CD14-positive monocyte (primary cell): ENCODE results near the gene MAML3. TPM values are rescaled to one million over a fixed set of nuclear protein-coding genes. Genes with fewer than 3 reads are reported as not detected.

ENCODE experiments used
- DNase-seq, 3 donors: peaks; one replicate each; pipeline ENCODE4 v3.0.0-alpha.2; 2011 to 2022
- H2AFZ ChIP-seq: 2 replicates; pipeline ENCODE4 v1.6.0; 2012; ENCODE audit warnings: mild to moderate bottlenecking, low read depth, low read length, inconsistent platforms; ENCODE audit not compliant: insufficient read depth, poor library complexity, severe bottlenecking
- H3K27ac ChIP-seq, 2 donors: 1 replicate in 1 of 2; 2 replicates in 1 of 2; pipeline ENCODE4 v1.5.1; 2012 to 2013; ENCODE audit warnings: low read length in 2 of 2, control low read depth in 1 of 2, inconsistent platforms in 1 of 2, low read depth in 1 of 2, mild to moderate bottlenecking in 1 of 2
- H3K27me3 ChIP-seq, 2 donors: one replicate each; pipeline versions ENCODE4 v1.6.0 to v1.6.1; 2011 to 2013; ENCODE audit warnings: low read length in 2 of 2; ENCODE audit not compliant: control insufficient read depth in 2 of 2, insufficient read depth in 2 of 2
- H3K36me3 ChIP-seq, 2 donors: replicated peaks in 1 of 2; 1 replicate in 1 of 2; 2 replicates in 1 of 2; pipeline versions ENCODE4 v1.5.1 to v1.6.1; 2012 to 2013; ENCODE audit warnings: low read length in 2 of 2, control low read depth in 1 of 2, inconsistent platforms in 1 of 2, mild to moderate bottlenecking in 1 of 2; ENCODE audit not compliant: insufficient read depth in 2 of 2, control insufficient read depth in 1 of 2
- H3K4me1 ChIP-seq, 2 donors: 1 replicate in 1 of 2; 2 replicates in 1 of 2; pipeline versions ENCODE4 v1.5.1 to v1.6.1; 2012 to 2013; ENCODE audit warnings: low read length in 2 of 2, control low read depth in 1 of 2, inconsistent platforms in 1 of 2, mild to moderate bottlenecking in 1 of 2, moderate library complexity in 1 of 2; ENCODE audit not compliant: insufficient read depth in 2 of 2, control insufficient read depth in 1 of 2
- H3K4me2 ChIP-seq: replicated peaks from 2 replicates; pipeline ENCODE3; 2012; ENCODE audit warnings: low read length, moderate library complexity, mild to moderate bottlenecking; ENCODE audit not compliant: poor library complexity, severe bottlenecking; ENCODE audit errors: extremely low read depth
- H3K4me3 ChIP-seq, 3 experiments: fragments of 200-600 bp in 1 of 3; sonication (generic) in 1 of 3; replicated peaks in 1 of 3; 1 replicate in 2 of 3; 2 replicates in 1 of 3; pipeline ENCODE4 v1.5.1; 2011 to 2013; ENCODE audit warnings: low read length in 3 of 3, mild to moderate bottlenecking in 3 of 3, control low read depth in 2 of 3, low read depth in 2 of 3, inconsistent platforms in 1 of 3, moderate library complexity in 1 of 3
- H3K79me2 ChIP-seq: 2 replicates; pipeline ENCODE4 v1.6.0; 2012; ENCODE audit warnings: mild to moderate bottlenecking, control low read depth, inconsistent platforms, low read length, moderate library complexity; ENCODE audit not compliant: insufficient read depth
- H3K9ac ChIP-seq: 2 replicates; pipeline ENCODE4 v1.6.0; 2017; ENCODE audit warnings: low read length, mild to moderate bottlenecking; ENCODE audit not compliant: insufficient read depth, poor library complexity, severe bottlenecking
- H3K9me3 ChIP-seq, 2 donors: replicated peaks in 1 of 2; 1 replicate in 1 of 2; 2 replicates in 1 of 2; pipeline versions ENCODE4 v1.5.1 to v1.6.1; 2012 to 2013; ENCODE audit warnings: low read length in 2 of 2, control low read depth in 1 of 2; ENCODE audit not compliant: control insufficient read depth in 1 of 2, insufficient read depth in 1 of 2
- H4K20me1 ChIP-seq: 2 replicates; pipeline ENCODE4 v1.6.0; 2012; ENCODE audit warnings: mild to moderate bottlenecking, low read length, control low read depth, moderate library complexity; ENCODE audit not compliant: insufficient read depth
- H3K27ac Mint-ChIP-seq, 7 donors: one replicate each; pipeline ENCODE4 v1.8.0; 2020; ENCODE audit warnings: mild to moderate bottlenecking in 7 of 7, mixed read lengths in 7 of 7, moderate library complexity in 6 of 7, inconsistent platforms in 2 of 7
- H3K27me3 Mint-ChIP-seq, 3 donors: one replicate each; pipeline ENCODE4 v1.8.0; 2021 to 2022; ENCODE audit warnings: low read depth in 3 of 3, mild to moderate bottlenecking in 3 of 3, mixed read lengths in 3 of 3, moderate library complexity in 3 of 3, inconsistent platforms in 1 of 3
- H3K36me3 Mint-ChIP-seq, 2 donors: one replicate each; pipeline ENCODE4 v1.8.0; 2020; ENCODE audit warnings: mixed read lengths in 2 of 2, inconsistent platforms in 1 of 2, mild to moderate bottlenecking in 1 of 2
- H3K4me1 Mint-ChIP-seq: one replicate; pipeline ENCODE4 v1.8.0; 2020; ENCODE audit warnings: mild to moderate bottlenecking, mixed read lengths
- H3K4me3 Mint-ChIP-seq, 2 donors: one replicate each; pipeline ENCODE4 v1.8.0; 2020; ENCODE audit warnings: mild to moderate bottlenecking in 2 of 2, mixed read lengths in 2 of 2, moderate library complexity in 1 of 2
- H3K9me3 Mint-ChIP-seq, 7 donors: one replicate each; pipeline ENCODE4 v1.8.0; 2020 to 2022; ENCODE audit warnings: mixed read lengths in 7 of 7, mild to moderate bottlenecking in 6 of 7, moderate library complexity in 6 of 7, inconsistent platforms in 2 of 7
- whole genome bisulfite sequencing: methylation state at CpG from one replicate; pipeline ENCODE4 v1.1.5; 2013; ENCODE audit warnings: missing lambda C conversion rate; ENCODE audit not compliant: insufficient coverage; 5-methylcytosine and 5-hydroxymethylcytosine counted together
- intact Hi-C, 2 donors: fragments of 100-400 bp; cut with micrococcal nuclease; formaldehyde crosslinking; loops; one replicate each; pipeline versions ENCODE4 v1.15.0 to v1.15.1; 2023
- polyA plus RNA-seq, 3 donors: library from polyadenylated mRNA; depleted of rRNA in 1 of 3; unstranded in 2 of 3; stranded (reverse) in 1 of 3; fragments of 300-500 nt in 2 of 3; fragments of >200 nt in 1 of 3; fragmentation: Illumina TruSeq in 2 of 3; gene quantifications; 1 replicate in 2 of 3; 2 replicates in 1 of 3; pipeline ENCODE4 v1.2.3, GENCODE V29; 2012 to 2021
- TF ChIP-seq, protein P1 (sequence below): fragments of 200-600 bp; IDR thresholded peaks from one replicate; pipeline ENCODE4 v1.8.0; 2022; ENCODE audit warnings: antibody characterized with exemption, mild to moderate bottlenecking

Gene MAML3
- polyA plus RNA-seq, 3 donors = 1.5 to 6.5 (median 2.3) TPM

DNA sequence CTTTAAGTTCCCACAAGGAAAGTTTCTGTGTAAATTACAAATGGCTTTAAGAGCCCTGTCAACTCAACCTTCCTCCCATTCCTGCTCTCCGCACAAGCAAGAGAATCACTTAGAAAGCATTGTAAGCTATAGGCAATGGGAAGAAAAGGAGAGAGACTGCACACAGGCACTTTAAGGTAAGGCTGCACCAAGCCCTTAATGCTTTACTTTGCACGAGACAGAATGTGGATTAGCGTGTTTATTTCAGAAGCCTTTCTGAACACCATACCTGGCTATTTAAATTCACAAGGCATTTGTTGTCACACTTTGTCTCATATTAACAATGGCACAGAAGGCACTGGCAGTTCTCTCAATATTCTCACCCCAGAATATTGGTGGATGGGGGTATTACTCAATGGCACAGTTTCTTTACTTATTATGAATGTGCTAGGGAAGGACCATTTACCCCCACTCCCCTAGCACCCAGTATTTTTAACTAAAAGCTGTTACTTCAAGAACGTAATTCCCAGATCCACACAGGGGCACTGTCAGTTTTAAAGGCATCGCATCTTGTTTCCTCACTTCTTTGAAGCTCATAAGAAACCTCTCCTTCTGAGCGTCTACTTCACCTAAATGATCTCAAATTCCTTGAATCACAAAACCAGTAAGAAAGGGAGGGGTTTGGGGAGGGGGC is 150.0 kb downstream of the MAML3 start:
- no peak overlapping the region for H3K27ac ChIP-seq
- no peak overlapping the region for H2AFZ ChIP-seq
- no peaks in the 10 kb centered on the region for H3K9me3 Mint-ChIP-seq
- H3K4me1 ChIP-seq = peaks cover 0 to 5% of the 10 kb centered on the region in 2 donors
- H4K20me1 ChIP-seq = peaks cover 22% of the 10 kb centered on the region
- H3K4me3 Mint-ChIP-seq = peak overlapping the region; percentile 44 to 56
- TF ChIP-seq, protein P1, sequence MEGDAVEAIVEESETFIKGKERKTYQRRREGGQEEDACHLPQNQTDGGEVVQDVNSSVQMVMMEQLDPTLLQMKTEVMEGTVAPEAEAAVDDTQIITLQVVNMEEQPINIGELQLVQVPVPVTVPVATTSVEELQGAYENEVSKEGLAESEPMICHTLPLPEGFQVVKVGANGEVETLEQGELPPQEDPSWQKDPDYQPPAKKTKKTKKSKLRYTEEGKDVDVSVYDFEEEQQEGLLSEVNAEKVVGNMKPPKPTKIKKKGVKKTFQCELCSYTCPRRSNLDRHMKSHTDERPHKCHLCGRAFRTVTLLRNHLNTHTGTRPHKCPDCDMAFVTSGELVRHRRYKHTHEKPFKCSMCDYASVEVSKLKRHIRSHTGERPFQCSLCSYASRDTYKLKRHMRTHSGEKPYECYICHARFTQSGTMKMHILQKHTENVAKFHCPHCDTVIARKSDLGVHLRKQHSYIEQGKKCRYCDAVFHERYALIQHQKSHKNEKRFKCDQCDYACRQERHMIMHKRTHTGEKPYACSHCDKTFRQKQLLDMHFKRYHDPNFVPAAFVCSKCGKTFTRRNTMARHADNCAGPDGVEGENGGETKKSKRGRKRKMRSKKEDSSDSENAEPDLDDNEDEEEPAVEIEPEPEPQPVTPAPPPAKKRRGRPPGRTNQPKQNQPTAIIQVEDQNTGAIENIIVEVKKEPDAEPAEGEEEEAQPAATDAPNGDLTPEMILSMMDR = no peak
- H3K27me3 Mint-ChIP-seq = peaks cover 0 to 4% (median 2%) of the 10 kb centered on the region in 3 donors
- no peaks in the 10 kb centered on the region for H3K9me3 ChIP-seq
- peaks cover 0 to 7% of the 10 kb centered on the region in 2 donors for H3K36me3 Mint-ChIP-seq
- no peaks in the 10 kb centered on the region for H3K27me3 ChIP-seq
- intact Hi-C loops = loop anchor here in 1 of 2 donors (10.0 kb wide), 1 partner anchor 269 kb away; no protein-coding TSS in a partner anchor
- peak overlapping the region; percentile 33 for H3K4me2 ChIP-seq
- no peak overlapping the region for H3K9ac ChIP-seq
- H3K4me1 Mint-ChIP-seq = peaks cover 22% of the 10 kb centered on the region
- H3K4me3 ChIP-seq = no peak overlapping the region
- no CpG with 5 or more reads among the region's 6 CpGs for WGBS
- no peak overlapping the region for H3K27ac Mint-ChIP-seq
- DNase-seq = no peak
- peaks cover 14% of the 10 kb centered on the region for H3K79me2 ChIP-seq
- no peaks in the 10 kb centered on the region for H3K36me3 ChIP-seq

DNA sequence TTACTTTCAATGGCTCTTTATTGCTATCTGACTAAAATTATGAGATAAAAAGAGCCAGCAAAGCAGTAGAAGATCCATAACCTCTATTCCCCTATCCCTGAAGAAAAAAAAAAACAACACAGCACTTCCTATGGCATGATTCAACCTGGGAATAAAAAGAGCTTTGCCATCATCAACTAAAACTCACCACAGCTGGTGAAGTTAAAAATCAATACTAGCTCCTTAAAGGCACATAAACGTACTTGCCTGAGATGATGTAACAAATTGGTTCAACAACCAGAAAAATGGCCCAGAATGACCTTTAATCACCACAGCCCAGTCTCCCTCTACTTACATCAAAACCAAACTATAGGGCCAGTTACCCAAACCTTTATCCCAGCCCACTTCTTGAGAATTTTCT is 153.8 kb downstream of the MAML3 start:
- H3K27ac Mint-ChIP-seq = no peak overlapping the region
- peaks cover 0 to 2% (median 2%) of the 10 kb centered on the region in 3 donors for H3K27me3 Mint-ChIP-seq

More for the DNA sequence above, 153.8 kb downstream of the MAML3 start:
- no peak for DNase-seq
- Mint-ChIP-seq H3K4me1 (peaks cover 20% of the 10 kb centered on the region), H3K9me3 (peaks cover 0 to 1% (median 0%) of the 10 kb centered on the region in 7 donors), H3K36me3 (peaks cover 0 to 5% of the 10 kb centered on the region in 2 donors), H3K4me3 (no peak overlapping the region)
- peaks cover 14% of the 10 kb centered on the region for H3K79me2 ChIP-seq
- H3K4me1 ChIP-seq = peaks cover 0 to 5% of the 10 kb centered on the region in 2 donors
- WGBS = 100% methylated on average over 1 of the region's 1 CpG
- no peaks in the 10 kb centered on the region for H3K27me3 ChIP-seq
- H3K9me3 ChIP-seq = no peaks in the 10 kb centered on the region
- no peak overlapping the region for H3K4me3 ChIP-seq
- no peak overlapping the region for H3K27ac ChIP-seq
- no peak overlapping the region for H3K9ac ChIP-seq
- H4K20me1 ChIP-seq = peaks cover 16% of the 10 kb centered on the region
- TF ChIP-seq, protein P1 = no peak
- intact Hi-C loops = loop anchor here in 1 of 2 donors (10.0 kb wide), 1 partner anchor 265 kb away; no protein-coding TSS in a partner anchor
- H3K4me2 ChIP-seq = no peak overlapping the region
- no peaks in the 10 kb centered on the region for H3K36me3 ChIP-seq
- no peak overlapping the region for H2AFZ ChIP-seq
